Endothelial cell of umbilical vein (primary cell): ENCODE measurements around the gene GIMAP8. TPM values are rescaled to one million over a fixed set of nuclear protein-coding genes. Genes with fewer than 3 reads are reported as not detected.
A peak's percentile ranks its signal among the peaks of the same experiment; 100 is the strongest.

Source experiments
- BruUV-seq: library from RNA; stranded (reverse); fragments of 400-500 nt; replicated peaks from 2 replicates; lab custom pipeline; 2021; lab: Mats Ljungman, UMichigan
- CTCF ChIA-PET: fragments of 300-600, 350-600 bp; sonication (Branson Sonifier 250); formaldehyde crosslinking; loops from one replicate; lab custom pipeline; 2021; ENCODE audit warnings: antibody characterized with exemption, inconsistent platforms; lab: Charles Lee
- POLR2A ChIA-PET: fragments of 300-600, 350-600 bp; sonication (Branson Sonifier 250); formaldehyde crosslinking; loops from one replicate; lab custom pipeline; 2021; ENCODE audit warnings: antibody characterized with exemption, inconsistent platforms; lab: Charles Lee
- DNase-seq: peaks from one replicate; pipeline ENCODE4 v3.0.0-alpha.2; 2011; ENCODE audit warnings: low read depth, low spot score
- FAIRE-seq: peaks from 2 replicates; lab custom pipeline; 2011; peaks lifted over from hg19 to GRCh38; lab: Jason Lieb, UNC
- H2AFZ ChIP-seq: 2 replicates; pipeline ENCODE4 v1.6.0; 2012; ENCODE audit warnings: low read depth, low read length, control low read depth, inconsistent platforms
- H3K27ac ChIP-seq: 2 replicates; pipeline ENCODE4 v1.5.1; 2011; ENCODE audit warnings: low read depth, mild to moderate bottlenecking, control low read depth, low read length, moderate library complexity; ENCODE audit not compliant: insufficient read depth
- H3K27me3 ChIP-seq, 2 experiments: 2 replicates each; pipeline versions ENCODE4 v1.6.0 to v1.6.1; 2011; ENCODE audit warnings: low read length in 2 of 2, mixed read lengths in 1 of 2; ENCODE audit not compliant: control insufficient read depth in 2 of 2, insufficient read depth in 2 of 2
- H3K36me3 ChIP-seq, 2 experiments: 2 replicates in 1 of 2; 3 replicates in 1 of 2; pipeline ENCODE4 v1.5.1; 2011; ENCODE audit warnings: low read length in 2 of 2, mild to moderate bottlenecking in 1 of 2, moderate library complexity in 1 of 2; ENCODE audit not compliant: control insufficient read depth in 2 of 2, insufficient read depth in 2 of 2; ENCODE audit errors: extremely low read depth in 1 of 2
- H3K4me1 ChIP-seq: 3 replicates; pipeline ENCODE4 v1.5.1; 2011; ENCODE audit warnings: mild to moderate bottlenecking, low read length; ENCODE audit not compliant: control insufficient read depth, insufficient read depth; ENCODE audit errors: extremely low read depth
- H3K4me2 ChIP-seq: 2 replicates; pipeline ENCODE4 v1.6.1; 2011; ENCODE audit warnings: low read length, control low read depth, mixed read lengths; ENCODE audit not compliant: insufficient read depth
- H3K4me3 ChIP-seq, 3 experiments: fragments of 200-600 bp in 1 of 3; sonication (generic), shearing (Covaris generic) in 1 of 3; replicated peaks in 1 of 3; 2 replicates each; pipeline ENCODE4 v1.5.1; 2011 to 2016; ENCODE audit warnings: control low read depth in 3 of 3, low read length in 3 of 3, mild to moderate bottlenecking in 2 of 3, inconsistent platforms in 1 of 3, low read depth in 1 of 3, moderate library complexity in 1 of 3; ENCODE audit not compliant: insufficient read depth in 1 of 3
- H3K79me2 ChIP-seq: 2 replicates; pipeline ENCODE4 v1.6.0; 2012; ENCODE audit warnings: low read length, inconsistent platforms; ENCODE audit not compliant: control insufficient read depth, insufficient read depth
- H3K9ac ChIP-seq: replicated peaks from 2 replicates; pipeline ENCODE3; 2011; ENCODE audit warnings: low read length, control low read depth; ENCODE audit not compliant: insufficient read depth; ENCODE audit errors: extremely low read depth
- H3K9me1 ChIP-seq: replicated peaks from 3 replicates; pipeline ENCODE4 v1.6.0; 2011; ENCODE audit warnings: mild to moderate bottlenecking, low read length; ENCODE audit not compliant: control insufficient read depth, insufficient read depth; ENCODE audit errors: extremely low read depth
- H3K9me3 ChIP-seq: replicated peaks from 2 replicates; pipeline ENCODE4 v1.5.1; 2012; ENCODE audit warnings: low read length, inconsistent platforms; ENCODE audit not compliant: control insufficient read depth, insufficient read depth
- H4K20me1 ChIP-seq: replicated peaks from 2 replicates; pipeline ENCODE3; 2011; ENCODE audit warnings: mild to moderate bottlenecking, low read length; ENCODE audit not compliant: control insufficient read depth, insufficient read depth; ENCODE audit errors: extremely low read depth
- CTCF ChIP-seq, 2 donors: IDR thresholded peaks; 1 replicate in 1 of 2; 2 replicates in 1 of 2; pipeline ENCODE4 v1.5.1; 2011; ENCODE audit warnings: low read length in 2 of 2, mild to moderate bottlenecking in 2 of 2, moderate library complexity in 2 of 2, control low read depth in 1 of 2, inconsistent platforms in 1 of 2, low read depth in 1 of 2; ENCODE audit not compliant: insufficient read depth in 1 of 2; ENCODE audit errors: extremely low read depth in 1 of 2
- FOS ChIP-seq: IDR thresholded peaks from 2 replicates; pipeline ENCODE4 v1.6.1; 2011; ENCODE audit warnings: mild to moderate bottlenecking, low read length, moderate library complexity, borderline replicate concordance; ENCODE audit not compliant: insufficient read depth
- GATA2 ChIP-seq: IDR thresholded peaks from 2 replicates; pipeline ENCODE4 v1.7.0; 2011; ENCODE audit warnings: low read depth, mild to moderate bottlenecking, moderate library complexity, mixed read lengths, low read length; ENCODE audit not compliant: insufficient read length, insufficient read depth
- JUN ChIP-seq: IDR thresholded peaks from 2 replicates; pipeline ENCODE4 v1.6.1; 2011; ENCODE audit warnings: borderline replicate concordance, low read depth; ENCODE audit not compliant: insufficient read length, insufficient read depth
- MAX ChIP-seq: IDR thresholded peaks from 2 replicates; pipeline ENCODE4 v1.6.1; 2011; ENCODE audit not compliant: insufficient read depth, insufficient read length
- MYC ChIP-seq: IDR thresholded peaks from one replicate; pipeline ENCODE4 v1.6.1; 2011; ENCODE audit warnings: mild to moderate bottlenecking, low read depth, low read length
- POLR2A ChIP-seq: IDR thresholded peaks from 2 replicates; pipeline ENCODE4 v1.6.1; 2012; ENCODE audit warnings: low read depth, mild to moderate bottlenecking, control low read depth, low read length
- POLR2AphosphoS5 ChIP-seq: IDR thresholded peaks from 2 replicates; pipeline ENCODE4 v1.6.1; 2012; ENCODE audit warnings: low read depth, mild to moderate bottlenecking, control low read depth, low read length, moderate library complexity; ENCODE audit not compliant: insufficient read depth
- dilution Hi-C: fragments of 300-500 bp; cut with MboI; formaldehyde crosslinking; loops from one replicate; pipeline ENCODE4 v1.15.0; 2019; ENCODE audit warnings: low sequenced_read_pairs; ENCODE audit not compliant: extremely low pct_ligation_motif_present
- intact Hi-C: fragments of 100-400 bp; cut with micrococcal nuclease; formaldehyde crosslinking; loops from one replicate; pipeline ENCODE4 v1.10.0; 2022
- polyA plus RNA-seq, 4 experiments: library from polyadenylated mRNA; depleted of rRNA in 3 of 4; stranded (reverse) in 3 of 4; unstranded in 1 of 4; fragments of >200 nt; gene quantifications; 2 replicates each; pipeline versions ENCODE4 v1.2.1 to v1.2.3, GENCODE V29; 2011 to 2012; ENCODE audit warnings: missing spikeins in 1 of 4
- total RNA-seq: library from RNA; stranded (reverse); gene quantifications from 2 replicates; pipeline ENCODE4 v1.2.3, GENCODE V29; 2021

The GIMAP8 gene
- total and polyA plus RNA-seq, 2 donors (not counting 3 experiments of a cell fraction or from before 2014, with no cell fraction given): 32.2 to 71.8 TPM

GRCh38 chr7:150413640-150414081 is 36.8 kb upstream of the GIMAP8 start:
- DNase-seq (no peak), FAIRE-seq (peak; percentile 4)
- Histone ChIP-seq H4K20me1 (no peaks in the 10 kb centered on the region), H2AFZ (no peak overlapping the region), H3K27me3 (no peaks in the 10 kb centered on the region), H3K79me2 (no peaks in the 10 kb centered on the region), H3K27ac (no peak overlapping the region), H3K4me3 (no peak overlapping the region), H3K4me1 (no peaks in the 10 kb centered on the region), H3K36me3 (no peaks in the 10 kb centered on the region), H3K9ac (no peak overlapping the region), H3K9me3 (no peaks in the 10 kb centered on the region), H3K9me1 (no peaks in the 10 kb centered on the region), H3K4me2 (no peak overlapping the region)
- POLR2A ChIA-PET: no interaction called here
- BruUV-seq: no TSS peak
- CTCF ChIA-PET: interaction anchor here (1.7 kb wide), 1 partner anchor 8 kb away, joined by 4 read pairs; a partner anchor contains a TSS
- TF ChIP-seq MYC: no peak
- no peak for TF ChIP-seq GATA2
- TF ChIP-seq CTCF (IDR thresholded peaks at IDR 0.05; ENCODE audit: extremely low read depth in 1 of 2, insufficient read depth in 1 of 2, low read depth in 1 of 2, low read length in 2 of 2): no peak
- TF ChIP-seq POLR2AphosphoS5: no peak
- no peak for TF ChIP-seq FOS
- TF ChIP-seq MAX: no peak
- no peak for TF ChIP-seq POLR2A
- no peak for TF ChIP-seq JUN
- dilution Hi-C loops (no loop called here), intact Hi-C loops (no loop called here)
